K562 (cell line): ENCODE data around the gene NOTCH1. TPM values are rescaled to one million over a fixed set of nuclear protein-coding genes. Genes with fewer than 3 reads are reported as not detected.

Experiments used
- ATAC-seq: fragments of 200-7000 bp; cut with Tn5 transposase; 3 replicates; pipeline ENCODE4 v1.9.1; 2020; ENCODE audit warnings: moderate library complexity
- BruUV-seq: library from RNA; stranded (reverse); fragments of 400-500 nt; replicated peaks from 2 replicates; lab custom pipeline; 2021; lab: Mats Ljungman, UMichigan
- CTCF ChIA-PET: fragments of 300-600 bp; formaldehyde crosslinking; extraction: SDS; loops from one replicate; lab custom pipeline; 2021; ENCODE audit warnings: low intra/inter-chr PET ratio; lab: Yijun Ruan, JAX
- POLR2A ChIA-PET: fragments of 300-600, 350-650 bp; sonication (Branson Sonifier 250); formaldehyde crosslinking; extraction: SDS; loops from one replicate; lab custom pipeline; 2021; ENCODE audit warnings: antibody characterized with exemption, inconsistent platforms; lab: Yijun Ruan, JAX
- DNase-seq, 4 experiments: peaks; one replicate each; pipeline versions ENCODE4 v3.0.0 to v3.0.0-alpha.2; 2011 to 2018; ENCODE audit warnings: low spot score in 3 of 4, mixed read lengths in 3 of 4; ENCODE audit errors: extremely low read depth in 1 of 4
- FAIRE-seq: peaks from 2 replicates; lab custom pipeline; 2011; peaks lifted over from hg19 to GRCh38; lab: Jason Lieb, UNC
- H2AFZ ChIP-seq: 2 replicates; pipeline ENCODE4 v1.6.0; 2011; ENCODE audit warnings: low read depth, low read length, control low read depth, inconsistent platforms
- H3K27ac ChIP-seq: fragments of 200-600 bp; 3 replicates; pipeline ENCODE4 v1.8.0; 2011; ENCODE audit warnings: low read depth, mild to moderate bottlenecking, control low read depth, inconsistent platforms, low read length, moderate library complexity, mixed read lengths; ENCODE audit errors: extremely low read depth
- H3K27me3 ChIP-seq, 2 experiments: fragments of 300-600 bp in 1 of 2; 2 replicates in 1 of 2; 3 replicates in 1 of 2; pipeline versions ENCODE4 v1.6.0 to v1.8.0; 2011; ENCODE audit warnings: inconsistent platforms in 2 of 2, low read length in 2 of 2, mild to moderate bottlenecking in 1 of 2, mixed read lengths in 1 of 2, moderate library complexity in 1 of 2; ENCODE audit not compliant: control insufficient read depth in 2 of 2, insufficient read depth in 2 of 2
- H3K36me3 ChIP-seq: fragments of 300-600 bp; 3 replicates; pipeline ENCODE4 v1.8.0; 2011; ENCODE audit warnings: mild to moderate bottlenecking, low read length, inconsistent platforms; ENCODE audit not compliant: control insufficient read depth, insufficient read depth
- H3K4me1 ChIP-seq, 2 experiments: fragments of 200-600 bp in 1 of 2; replicated peaks in 1 of 2; 2 replicates in 1 of 2; 3 replicates in 1 of 2; pipeline versions ENCODE4 v1.5.1 to v1.8.0; 2011; ENCODE audit warnings: inconsistent platforms in 2 of 2, low read length in 2 of 2, mild to moderate bottlenecking in 1 of 2, mixed read lengths in 1 of 2, moderate library complexity in 1 of 2; ENCODE audit not compliant: control insufficient read depth in 2 of 2, insufficient read depth in 2 of 2
- H3K4me2 ChIP-seq: 2 replicates; pipeline ENCODE4 v1.6.1; 2011; ENCODE audit warnings: low read length, control low read depth, inconsistent platforms, mixed read lengths; ENCODE audit not compliant: insufficient read depth
- H3K4me3 ChIP-seq: fragments of 200-600 bp; sonication (generic), shearing (Covaris generic); 2 replicates; pipeline ENCODE4 v1.5.1; 2016; ENCODE audit warnings: control low read depth, inconsistent platforms
- H3K79me2 ChIP-seq: fragments of 200-600 bp; 3 replicates; pipeline ENCODE4 v1.8.0; 2011; ENCODE audit warnings: low read length, inconsistent platforms; ENCODE audit not compliant: control insufficient read depth, insufficient read depth
- H3K9ac ChIP-seq, 2 experiments: 2 replicates each; pipeline versions ENCODE4 v1.6.0 to v1.6.1; 2011; ENCODE audit warnings: low read depth in 2 of 2, low read length in 2 of 2, control low read depth in 1 of 2, inconsistent platforms in 1 of 2, mild to moderate bottlenecking in 1 of 2, mixed read lengths in 1 of 2; ENCODE audit not compliant: insufficient read depth in 1 of 2
- H3K9me1 ChIP-seq: one replicate; pipeline ENCODE4 v1.6.0; 2011; ENCODE audit warnings: inconsistent platforms, mild to moderate bottlenecking, low read length, moderate library complexity; ENCODE audit not compliant: control insufficient read depth, insufficient read depth
- H3K9me3 ChIP-seq: replicated peaks from 2 replicates; pipeline ENCODE4 v1.5.1; 2011; ENCODE audit warnings: low read depth, low read length, inconsistent platforms; ENCODE audit not compliant: control insufficient read depth, insufficient read depth
- H4K20me1 ChIP-seq: replicated peaks from 2 replicates; pipeline ENCODE4 v1.6.1; 2011; ENCODE audit warnings: low read length, inconsistent platforms, mixed read lengths; ENCODE audit not compliant: control insufficient read depth, insufficient read depth
- DPF2 ChIP-seq: fragments of 450-650 bp; IDR thresholded peaks from 2 replicates; pipeline ENCODE4 v1.6.1; 2016
- HDGF ChIP-seq: fragments of 450-650 bp; IDR thresholded peaks from 2 replicates; pipeline ENCODE4 v1.6.1; 2016
- MCM2 ChIP-seq: fragments of 450-650 bp; IDR thresholded peaks from 2 replicates; pipeline ENCODE4 v1.6.1; 2017; ENCODE audit warnings: low read depth, mild to moderate bottlenecking
- ZNF175 ChIP-seq: fragments of 200-800 bp; sonication (Bioruptor generic); IDR thresholded peaks from 2 replicates; pipeline ENCODE4 v1.6.1; 2016; ENCODE audit warnings: low read depth, mild to moderate bottlenecking, missing genetic modification characterization, missing compliant biosample characterization
- ZNF780A ChIP-seq: fragments of 250-450 bp; sonication (Bioruptor Pico); IDR thresholded peaks from 2 replicates; pipeline ENCODE4 v1.5.0; 2021; ENCODE audit warnings: mild to moderate bottlenecking
- WGBS: fragments of 100-300 bp; shearing (Covaris generic); methylation state at CpG from one replicate; pipeline ENCODE4 v1.1.6; 2016; ENCODE audit warnings: low coverage, mixed read lengths; ENCODE audit not compliant: insufficient coverage; ENCODE audit errors: missing lambda C conversion rate; 5-methylcytosine and 5-hydroxymethylcytosine counted together
- in situ Hi-C: fragments of 300-500 bp; cut with MboI; formaldehyde crosslinking; loops from 4 replicates; pipeline ENCODE4 v1.15.0; 2018; ENCODE audit warnings: inconsistent platforms, mixed read lengths
- intact Hi-C: fragments of 100-400 bp; cut with micrococcal nuclease; formaldehyde crosslinking; loops from 2 replicates; pipeline ENCODE4 v1.14.2; 2022
- polyA plus RNA-seq, 8 experiments: library from polyadenylated mRNA; depleted of rRNA in 4 of 8; stranded (reverse) in 5 of 8; unstranded in 3 of 8; fragments of >200 nt; fragmentation: Nextera tagmentation in 2 of 8; fragmentation: Illumina TruSeq in 1 of 8; extraction: Ambion mirVana in 2 of 8; extraction: Trizol in 1 of 8; gene quantifications; 2 replicates each; pipeline versions ENCODE4 v1.2.1 to v1.2.3, GENCODE V29; 2011 to 2014; ENCODE audit warnings: inconsistent platforms in 1 of 8, missing spikeins in 1 of 8
- total RNA-seq, 7 experiments: library from RNA; depleted of rRNA in 6 of 7; stranded (reverse); fragments of >200 nt in 6 of 7; fragmentation: Illumina TruSeq in 2 of 7; extraction: Trizol in 2 of 7; gene quantifications; 2 replicates each; pipeline versions ENCODE4 v1.2.1 to v1.2.3, GENCODE V29; 2011 to 2021; ENCODE audit warnings: low replicate concordance in 1 of 7

The NOTCH1 gene
- total and polyA plus RNA-seq, 9 of the 15 experiments (the other 6 are each of a cell fraction or from before 2014, with no cell fraction given), result 0.03 to 31.4 (median 2.3) TPM

- in situ Hi-C loops (no loop called here), intact Hi-C loops (no loop called here)
- H4K20me1 ChIP-seq, result peaks cover 14% of the 10 kb centered on the region; the same call in 1 of the 2 replicates
- no peak for ATAC-seq
- no peak overlapping the region for H3K4me3 ChIP-seq
- no peak overlapping the region for H2AFZ ChIP-seq
- H3K9me1 ChIP-seq, result peaks cover 2% of the 10 kb centered on the region
- no peak for DNase-seq
- H3K27me3 ChIP-seq, result no peaks in the 10 kb centered on the region
- no peak overlapping the region for H3K27ac ChIP-seq
- H3K79me2 ChIP-seq, result peaks cover 11% of the 10 kb centered on the region; the same call in 1 of the 3 replicates
- no TSS peak for BruUV-seq
- H3K9ac ChIP-seq, result peak overlapping the region in 1 of 2 experiments; percentile 45; a peak in 1 of 4 replicates
- CTCF ChIA-PET, result no interaction called here
- FAIRE-seq, result no peak
- H3K4me2 ChIP-seq, result no peak overlapping the region
- no peaks in the 10 kb centered on the region for H3K9me3 ChIP-seq
- H3K4me1 ChIP-seq, result peaks cover 0 to 79% of the 10 kb centered on the region in 2 experiments; a peak in 3 of 5 replicates
- no peak for TF ChIP-seq ZNF780A
- no peak for TF ChIP-seq MCM2
- TF ChIP-seq ZNF175 (CRISPR knock-in tag), result no peak
- TF ChIP-seq DPF2, result no peak
- no peak for TF ChIP-seq HDGF
- POLR2A ChIA-PET, result interaction anchor here (1.0 kb wide), 1 partner anchor 61 kb away, joined by 3 read pairs; no protein-coding TSS in a partner anchor
- 0 out of 3 replicates have a peak, but pooled peaks cover 3% of the 10 kb centered on the region for H3K36me3 ChIP-seq
- WGBS, result 63% methylated on average over 19 of the region's 35 CpGs
Measured at GRCh38 chr9:136532799-136533774, 12.8 kb downstream of the NOTCH1 start.
